HepG2 (cell line): ENCODE data around the gene SSC5D. TPM values are rescaled to one million over a fixed set of nuclear protein-coding genes. Genes with fewer than 3 reads are reported as not detected.

Source experiments
- CERS6 ChIP-seq: sonication (generic); formaldehyde crosslinking; IDR thresholded peaks from 2 replicates; pipeline ENCODE4 v1.5.0; 2020; ENCODE audit warnings: missing genetic modification reagents
- CSRNP2 ChIP-seq: sonication (generic); formaldehyde crosslinking; conservative IDR thresholded peaks from 2 replicates; pipeline ENCODE4 v1.8.0; 2022; ENCODE audit warnings: low read depth, missing genetic modification reagents
- FOXP1 ChIP-seq, 2 experiments: fragments of 450-650 bp in 1 of 2; IDR thresholded peaks; 2 replicates each; pipeline ENCODE4 v1.6.1; 2017 to 2018; ENCODE audit warnings: antibody characterized with exemption in 1 of 2
- HDAC1 ChIP-seq: sonication (generic); formaldehyde crosslinking; IDR thresholded peaks from 2 replicates; pipeline ENCODE4 v1.5.1; 2020; ENCODE audit warnings: mild to moderate bottlenecking, missing genetic modification reagents
- HMGXB3 ChIP-seq: sonication (generic); formaldehyde crosslinking; IDR thresholded peaks from 2 replicates; pipeline ENCODE4 v1.4.0; 2020; ENCODE audit warnings: missing genetic modification reagents, borderline replicate concordance
- HNF4G ChIP-seq, 2 experiments: sonication (generic) in 1 of 2; formaldehyde crosslinking in 1 of 2; IDR thresholded peaks; 2 replicates each; pipeline versions ENCODE4 v1.4.0 to v1.6.1; 2011 to 2020; ENCODE audit warnings: borderline replicate concordance in 2 of 2, low read depth in 2 of 2, mild to moderate bottlenecking in 2 of 2, low read length in 1 of 2, missing genetic modification reagents in 1 of 2, moderate library complexity in 1 of 2
- NFIC ChIP-seq: IDR thresholded peaks from 2 replicates; pipeline ENCODE4 v1.6.1; 2012; ENCODE audit warnings: mild to moderate bottlenecking, low read length, inconsistent platforms
- RFX3 ChIP-seq: IDR thresholded peaks from 2 replicates; pipeline ENCODE4 v1.6.1; 2016; ENCODE audit warnings: missing biosample characterization, missing genetic modification reagents
- TEAD2 ChIP-seq: sonication (generic); formaldehyde crosslinking; IDR thresholded peaks from 2 replicates; pipeline ENCODE4 v1.9.0; 2021; ENCODE audit warnings: missing genetic modification reagents
- THAP9 ChIP-seq: sonication (generic); formaldehyde crosslinking; IDR thresholded peaks from 2 replicates; pipeline ENCODE4; 2020; ENCODE audit warnings: missing genetic modification reagents, mild to moderate bottlenecking, borderline replicate concordance
- ZBTB4 ChIP-seq: sonication (generic); formaldehyde crosslinking; IDR thresholded peaks from 2 replicates; pipeline ENCODE4 v1.4.0; 2020; ENCODE audit warnings: missing genetic modification reagents, mild to moderate bottlenecking, borderline replicate concordance
- ZMYM2 ChIP-seq: sonication (generic); formaldehyde crosslinking; IDR thresholded peaks from 2 replicates; pipeline ENCODE4 v1.8.0; 2022; ENCODE audit warnings: mild to moderate bottlenecking, missing genetic modification reagents
- ZNF572 ChIP-seq: sonication (generic); formaldehyde crosslinking; IDR thresholded peaks from 2 replicates; pipeline ENCODE4 v1.5.1; 2020; ENCODE audit warnings: mild to moderate bottlenecking, missing genetic modification reagents
- ZSCAN31 ChIP-seq: sonication (generic); formaldehyde crosslinking; IDR thresholded peaks from 2 replicates; pipeline ENCODE4 v1.5.0; 2020; ENCODE audit warnings: low read depth, mild to moderate bottlenecking, missing genetic modification reagents
- polyA plus RNA-seq, 8 experiments: library from polyadenylated mRNA; depleted of rRNA in 3 of 8; stranded (reverse) in 7 of 8; unstranded in 1 of 8; fragments of >200 nt; fragmentation: Illumina TruSeq in 4 of 8; extraction: Trizol in 4 of 8; gene quantifications; 2 replicates each; pipeline versions ENCODE4 v1.2.1 to v1.2.3, GENCODE V29; 2011 to 2016; ENCODE audit warnings: low read depth in 4 of 8, missing spikeins in 1 of 8, mixed read lengths in 1 of 8; ENCODE audit not compliant: insufficient read depth in 1 of 8
- total RNA-seq, 5 experiments: library from RNA; depleted of rRNA; stranded (reverse); fragments of >200 nt; fragmentation: Illumina TruSeq; extraction: Trizol; gene quantifications; 2 replicates each; pipeline ENCODE4 v1.2.3, GENCODE V29; 2016; ENCODE audit warnings: low read depth in 1 of 5

The SSC5D gene
- total and polyA plus RNA-seq, 2 of the 13 experiments (the other 11 are each of a cell fraction or from before 2014, with no cell fraction given) = not detected

GRCh38 chr19:55546822-55547614, 58.8 kb downstream of the SSC5D start (continued):
- TF ChIP-seq TEAD2 (no peak), THAP9 (CRISPR knock-in tag) (no peak), FOXP1 (IDR thresholded peaks at IDR 0.05) (no peak), FOXP1 (CRISPR knock-in tag; IDR thresholded peaks at IDR 0.05) (no peak; the same call in 1 of the 2 replicates), CERS6 (CRISPR knock-in tag) (no peak), CSRNP2 (no peak), ZMYM2 (CRISPR knock-in tag) (peak; percentile 41; the same call in 1 of the 2 replicates), HMGXB3 (CRISPR knock-in tag) (no peak), NFIC (no peak), HNF4G (IDR thresholded peaks at IDR 0.05; ENCODE audit: borderline replicate concordance, low read depth, low read length) (no peak), HNF4G (CRISPR knock-in tag; IDR thresholded peaks at IDR 0.05; ENCODE audit: borderline replicate concordance, low read depth) (no peak), RFX3 (CRISPR knock-in tag) (no peak), HDAC1 (CRISPR knock-in tag) (no peak), ZNF572 (no peak), ZBTB4 (CRISPR knock-in tag) (no peak), ZSCAN31 (CRISPR knock-in tag) (no peak)
